ENCODE results near the gene ZNF668.

ZNF668 gene

GRCh38 chr16:31081428-31082351 is 7.7 kb upstream of the ZNF668 start:
- no peak for DNase-seq (ENCODE audit: low read depth in 3 of 3)

GRCh38 chr16:31080756-31081419 is 6.8 kb upstream of the ZNF668 start:
- DNase-seq (ENCODE audit: low read depth in 3 of 3) = no peak

GRCh38 chr16:31080035-31080629 is 6.1 kb upstream of the ZNF668 start:
- DNase-seq (ENCODE audit: low read depth in 3 of 3) = no peak

- no peak for DNase-seq (ENCODE audit: low read depth in 3 of 3)
Measured at GRCh38 chr16:31079342-31079944, 5.4 kb upstream of the ZNF668 start.

GRCh38 chr16:31078597-31079341 is 4.7 kb upstream of the ZNF668 start:
- no peak for DNase-seq (ENCODE audit: low read depth in 3 of 3)

- DNase-seq (ENCODE audit: low read depth in 3 of 3) = no peak
Measured at GRCh38 chr16:31077592-31078396, 3.8 kb upstream of the ZNF668 start.

GRCh38 chr16:31077024-31077423 is 3.0 kb upstream of the ZNF668 start:
- DNase-seq (ENCODE audit: low read depth in 3 of 3) = no peak

GRCh38 chr16:31076319-31076718 is 2.3 kb upstream of the ZNF668 start:
- DNase-seq (ENCODE audit: low read depth in 3 of 3) = no peak

- no peak for DNase-seq (ENCODE audit: low read depth in 3 of 3)
Measured at GRCh38 chr16:31074814-31075183, 759 bp upstream of the ZNF668 start.

GRCh38 chr16:31073142-31073969 is 684 bp downstream of the ZNF668 start:
- DNase-seq (ENCODE audit: low read depth in 3 of 3) = peak; percentile 77 to 91 (median 78)

- peak in 1 of 3 experiments; percentile 30 for DNase-seq (ENCODE audit: low read depth in 3 of 3)
Measured at GRCh38 chr16:31072540-31073141, 1.4 kb downstream of the ZNF668 start.

GRCh38 chr16:31071861-31072260 is 2.2 kb downstream of the ZNF668 start:
- DNase-seq (ENCODE audit: low read depth in 3 of 3) = no peak

- DNase-seq (ENCODE audit: low read depth in 3 of 3) = no peak
Measured at GRCh38 chr16:31067342-31067741, 6.7 kb downstream of the ZNF668 start.

- DNase-seq (ENCODE audit: low read depth in 3 of 3) = no peak
Measured at GRCh38 chr16:31064882-31065461, 9.1 kb downstream of the ZNF668 start.

- DNase-seq (ENCODE audit: low read depth in 3 of 3) = no peak
Measured at GRCh38 chr16:31063843-31064611, 10.0 kb downstream of the ZNF668 start.

GRCh38 chr16:31063495-31063842 is 10.6 kb downstream of the ZNF668 start:
- DNase-seq (ENCODE audit: low read depth in 3 of 3) = no peak

- DNase-seq (ENCODE audit: low read depth in 3 of 3) = no peak
Measured at GRCh38 chr16:31061813-31062440, 12.1 kb downstream of the ZNF668 start.
